ENCODE data around the gene CD93.

DNA sequence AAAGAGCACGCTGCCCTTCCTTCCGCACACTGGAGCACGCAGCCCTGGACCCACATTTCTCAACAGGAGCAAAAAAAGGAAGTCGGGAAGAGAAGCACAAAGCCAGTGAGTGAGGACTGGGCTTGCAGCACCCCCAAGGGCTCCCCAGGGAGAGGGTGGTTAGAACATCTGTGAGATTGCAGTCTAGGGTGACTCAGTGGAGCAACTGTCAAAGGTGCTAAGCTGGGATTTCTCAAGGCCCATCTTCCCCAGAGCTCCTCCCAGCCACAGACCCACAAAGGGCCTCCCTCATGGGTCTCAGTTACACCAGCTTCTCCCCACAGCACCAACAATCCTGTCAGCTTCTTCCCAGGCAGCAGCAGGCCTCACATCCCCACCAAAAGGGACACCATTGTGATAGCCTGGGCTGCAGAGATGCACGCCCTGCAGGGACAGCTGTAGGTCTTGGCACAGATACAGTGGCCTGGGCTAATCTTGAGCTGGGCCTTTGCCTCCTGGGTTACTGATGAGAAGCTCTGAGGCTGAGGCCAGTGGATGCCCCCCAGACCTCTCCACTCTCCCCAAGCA lies 39.6 kb upstream of the CD93 start:
- TF ChIP-seq GATA3 (IDR thresholded peaks at IDR 0.05; ENCODE audit: low read depth, low read length) (no peak), GATA2 (IDR thresholded peaks at IDR 0.05; ENCODE audit: low read depth, low read length) (no peak)

Data from SH-SY5Y (cell line).